Measurements from ENCODE around the gene CTSD. TPM values are rescaled to one million over a fixed set of nuclear protein-coding genes. Genes with fewer than 3 reads are reported as not detected.
"Not testable (repeated sequence)": the region's sequence is repeated elsewhere in the genome, so short reads cannot be mapped to it uniquely, and the experiment has no call there.

The CTSD gene
- 198 and 251 TPM in 2 replicates for total RNA-seq (2014; rRNA removed; shearing (Covaris generic))
- 67.1 and 73.6 TPM in 2 replicates for polyA plus RNA-seq (2016; fragmentation: Nextera tagmentation; extraction: Ambion mirVana)
- long read RNA-seq, transcript CTSD-201 (9 exons, 2,123 nt): major isoform, 105 of 121 reads
- long read RNA-seq, partial matches to known transcripts: 7 of 121 reads
- long read RNA-seq, other reads (novel, unspliced or antisense): 8 of 121 reads

- TF ChIP-seq POLR2AphosphoS5 (IDR thresholded peaks at IDR 0.05; ENCODE audit: low read depth) (peak; percentile 49; the same call in 1 of the 2 replicates), CREB1 (CRISPR knock-in tag; IDR thresholded peaks at IDR 0.05; ENCODE audit: low read depth) (peak; percentile 81), ETS1 (IDR thresholded peaks at IDR 0.05) (no peak), CTCF (conservative IDR thresholded peaks at IDR 0.05; ENCODE audit: low read depth in 2 of 2) (no peak)
- peaks cover 12% of the 10 kb centered on the region for H3K27me3 Mint-ChIP-seq (ENCODE audit: insufficient read depth, low read depth, poor library complexity)
- peaks cover 5% of the 10 kb centered on the region for H3K79me2 ChIP-seq (replicated peaks; ENCODE audit: insufficient read depth)
- H3K4me2 ChIP-seq: peak within 1 kb of the TSS; percentile 90
- no peaks in the 10 kb centered on the region for H3K36me3 Mint-ChIP-seq (ENCODE audit: low read depth)
- no peaks in the 10 kb centered on the region; the same call in 1 of the 2 replicates for H3K4me1 ChIP-seq (ENCODE audit: insufficient read depth)
- H3K4me1 Mint-ChIP-seq: no peaks in the 10 kb centered on the region; the same call in 2 of the 3 replicates
- DNase-seq (ENCODE audit: low spot score) (peak; percentile 91), ATAC-seq (peak; percentile 65)
- no peaks in the 10 kb centered on the region for H3K36me3 ChIP-seq (ENCODE audit: insufficient read depth)
- H3K27ac ChIP-seq (ENCODE audit: low read depth): no peak within 1 kb of the TSS
- no peaks in the 10 kb centered on the region for H4K20me1 ChIP-seq (replicated peaks; ENCODE audit: insufficient read depth)
- peak within 1 kb of the TSS; percentile 86 for H3K4me3 ChIP-seq
- no peaks in the 10 kb centered on the region for H3K9me3 Mint-ChIP-seq
- no peaks in the 10 kb centered on the region for H3F3A ChIP-seq (replicated peaks; ENCODE audit: low read depth)
- peak within 1 kb of the TSS; percentile 91 for H3K4me3 Mint-ChIP-seq
- H2AFZ ChIP-seq: peak within 1 kb of the TSS; percentile 96
- peak within 1 kb of the TSS; percentile 92 for H3K27ac Mint-ChIP-seq
- no peaks in the 10 kb centered on the region for H3K9me2 ChIP-seq (ENCODE audit: insufficient read depth)
- no peaks in the 10 kb centered on the region for H3K27me3 ChIP-seq (ENCODE audit: insufficient read depth)
Observed at GRCh38 chr11:1763796-1764661, at the start of gene CTSD. Gene CTSD (minus strand): TSS chr11:1763927. CDS start chr11:1763859, 68 bp downstream.

- DNase-seq (ENCODE audit: low spot score); H3K4me3 Mint-ChIP-seq; H3K4me2 ChIP-seq; H3K4me3 ChIP-seq; H3K9me2 ChIP-seq (ENCODE audit: insufficient read depth); H3K36me3 ChIP-seq (ENCODE audit: insufficient read depth); H3K36me3 Mint-ChIP-seq (ENCODE audit: low read depth); ATAC-seq; H3K27me3 ChIP-seq (ENCODE audit: insufficient read depth); H3K4me1 Mint-ChIP-seq; H3K4me1 ChIP-seq (ENCODE audit: insufficient read depth); H3K27ac Mint-ChIP-seq; H3K27me3 Mint-ChIP-seq (ENCODE audit: insufficient read depth, low read depth, poor library complexity); H2AFZ ChIP-seq; H3K27ac ChIP-seq (ENCODE audit: low read depth); H3F3A ChIP-seq (replicated peaks; ENCODE audit: low read depth); H4K20me1 ChIP-seq (replicated peaks; ENCODE audit: insufficient read depth); H3K79me2 ChIP-seq (replicated peaks; ENCODE audit: insufficient read depth): not testable (repeated sequence)
- H3K9me3 Mint-ChIP-seq: peaks cover 14% of the 10 kb centered on the region; the same call in 2 of the 3 replicates
Observed at GRCh38 chr11:1813356-1813755, 49.6 kb upstream of the CTSD start.

GRCh38 chr11:1812801-1813200 is 49.1 kb upstream of the CTSD start:
- Histone ChIP-seq H3K9me2 (ENCODE audit: insufficient read depth) (no peaks in the 10 kb centered on the region), H2AFZ (no peak overlapping the region), H4K20me1 (replicated peaks; ENCODE audit: insufficient read depth) (no peaks in the 10 kb centered on the region), H3K4me3 (no peak overlapping the region), H3K27ac (ENCODE audit: low read depth) (no peak overlapping the region), H3K27me3 (ENCODE audit: insufficient read depth) (no peaks in the 10 kb centered on the region), H3K36me3 (ENCODE audit: insufficient read depth) (no peaks in the 10 kb centered on the region), H3F3A (replicated peaks; ENCODE audit: low read depth) (no peaks in the 10 kb centered on the region), H3K4me1 (ENCODE audit: insufficient read depth) (no peaks in the 10 kb centered on the region), H3K79me2 (replicated peaks; ENCODE audit: insufficient read depth) (no peaks in the 10 kb centered on the region), H3K4me2 (no peak overlapping the region)
- Mint-ChIP-seq H3K9me3 (peaks cover 14% of the 10 kb centered on the region; the same call in 2 of the 3 replicates), H3K4me1 (no peaks in the 10 kb centered on the region), H3K27me3 (ENCODE audit: insufficient read depth, low read depth, poor library complexity) (peaks cover 4% of the 10 kb centered on the region), H3K36me3 (ENCODE audit: low read depth) (no peaks in the 10 kb centered on the region), H3K4me3 (no peak overlapping the region), H3K27ac (no peak overlapping the region)
- ATAC-seq (no peak), DNase-seq (ENCODE audit: low spot score) (no peak)
- TF ChIP-seq POLR2AphosphoS5 (IDR thresholded peaks at IDR 0.05; ENCODE audit: low read depth): no peak
- TF ChIP-seq EZH2 (IDR thresholded peaks at IDR 0.05; ENCODE audit: low read depth, unreplicated experiment): no peak
- no peak for TF ChIP-seq REST (IDR thresholded peaks at IDR 0.05; ENCODE audit: unreplicated experiment)
- TF ChIP-seq ETS1 (IDR thresholded peaks at IDR 0.05): no peak
- TF ChIP-seq JUNB (IDR thresholded peaks at IDR 0.05; ENCODE audit: unreplicated experiment): no peak
- TF ChIP-seq CREB1 (CRISPR knock-in tag; IDR thresholded peaks at IDR 0.05; ENCODE audit: low read depth): no peak

Data from GM23338 (cell line).